Chondrocyte (in vitro differentiated cells): ENCODE measurements around the gene PLCH1. TPM values are rescaled to one million over a fixed set of nuclear protein-coding genes. Genes with fewer than 3 reads are reported as not detected.

ENCODE experiments used
- DNase-seq: peaks from one replicate; pipeline ENCODE4 v3.0.0; 2021; ENCODE audit warnings: mixed read lengths, low spot score
- H3K27ac Mint-ChIP-seq: one replicate; pipeline ENCODE4 v1.8.0; 2021; ENCODE audit warnings: mild to moderate bottlenecking, moderate library complexity, mixed read lengths; ENCODE audit not compliant: unreplicated experiment
- H3K27me3 Mint-ChIP-seq: 2 replicates; pipeline ENCODE4 v1.8.0; 2021; ENCODE audit warnings: low read depth, mixed read lengths
- H3K36me3 Mint-ChIP-seq: 2 replicates; pipeline ENCODE4 v1.8.0; 2021; ENCODE audit warnings: low read depth, mixed read lengths
- H3K4me1 Mint-ChIP-seq: 2 replicates; pipeline ENCODE4 v1.8.0; 2021; ENCODE audit warnings: low read depth, mild to moderate bottlenecking, mixed read lengths
- H3K4me3 Mint-ChIP-seq: one replicate; pipeline ENCODE4 v1.8.0; 2021; ENCODE audit warnings: mild to moderate bottlenecking, moderate library complexity, mixed read lengths; ENCODE audit not compliant: unreplicated experiment
- H3K9me3 Mint-ChIP-seq: 2 replicates; pipeline ENCODE4 v1.8.0; 2021; ENCODE audit warnings: low read depth, mixed read lengths
- total RNA-seq: library from RNA; stranded (reverse); gene quantifications from 3 replicates; pipeline ENCODE4 v1.2.1, GENCODE V29; 2021
- TF ChIP-seq, protein P1 (sequence below): fragments of 200-600 bp; sonication (generic); IDR thresholded peaks from 2 replicates; pipeline ENCODE4 v1.5.0; 2021; ENCODE audit warnings: antibody characterized with exemption, mild to moderate bottlenecking, moderate library complexity

Gene PLCH1
- total RNA-seq, 1 donor from 2014 or later = 0.17 TPM

DNA sequence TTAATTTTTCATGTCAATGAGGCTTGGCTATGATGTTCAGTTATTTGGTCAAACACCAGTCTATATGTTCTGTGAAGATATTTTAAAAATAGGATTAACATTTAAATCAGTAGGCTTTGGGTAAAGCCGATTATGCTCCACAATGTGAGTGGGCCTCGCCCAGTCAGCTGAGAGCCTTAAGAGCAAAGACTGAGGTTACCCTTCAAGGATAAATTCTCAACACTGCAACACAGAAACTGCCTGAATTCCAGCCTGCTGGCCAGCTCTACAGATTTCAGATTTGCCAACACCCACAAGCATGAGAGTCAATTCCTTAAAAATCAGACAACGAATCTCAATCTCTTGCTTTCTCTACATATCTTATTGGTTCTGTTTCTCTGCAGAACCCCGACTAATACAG lies 188.3 kb downstream of the PLCH1 start:
- Mint-ChIP-seq H3K27me3 (peaks cover 5% of the 10 kb centered on the region), H3K4me3 (no peak overlapping the region), H3K36me3 (no peaks in the 10 kb centered on the region), H3K9me3 (no peaks in the 10 kb centered on the region), H3K27ac (no peak overlapping the region), H3K4me1 (no peaks in the 10 kb centered on the region)
- TF ChIP-seq, protein P1, sequence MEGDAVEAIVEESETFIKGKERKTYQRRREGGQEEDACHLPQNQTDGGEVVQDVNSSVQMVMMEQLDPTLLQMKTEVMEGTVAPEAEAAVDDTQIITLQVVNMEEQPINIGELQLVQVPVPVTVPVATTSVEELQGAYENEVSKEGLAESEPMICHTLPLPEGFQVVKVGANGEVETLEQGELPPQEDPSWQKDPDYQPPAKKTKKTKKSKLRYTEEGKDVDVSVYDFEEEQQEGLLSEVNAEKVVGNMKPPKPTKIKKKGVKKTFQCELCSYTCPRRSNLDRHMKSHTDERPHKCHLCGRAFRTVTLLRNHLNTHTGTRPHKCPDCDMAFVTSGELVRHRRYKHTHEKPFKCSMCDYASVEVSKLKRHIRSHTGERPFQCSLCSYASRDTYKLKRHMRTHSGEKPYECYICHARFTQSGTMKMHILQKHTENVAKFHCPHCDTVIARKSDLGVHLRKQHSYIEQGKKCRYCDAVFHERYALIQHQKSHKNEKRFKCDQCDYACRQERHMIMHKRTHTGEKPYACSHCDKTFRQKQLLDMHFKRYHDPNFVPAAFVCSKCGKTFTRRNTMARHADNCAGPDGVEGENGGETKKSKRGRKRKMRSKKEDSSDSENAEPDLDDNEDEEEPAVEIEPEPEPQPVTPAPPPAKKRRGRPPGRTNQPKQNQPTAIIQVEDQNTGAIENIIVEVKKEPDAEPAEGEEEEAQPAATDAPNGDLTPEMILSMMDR = no peak
- DNase-seq = no peak

GRCh38 chr3:155555479-155556060 lies 189.3 kb downstream of the PLCH1 start:
- Mint-ChIP-seq H3K36me3 (no peaks in the 10 kb centered on the region), H3K9me3 (no peaks in the 10 kb centered on the region), H3K27me3 (peaks cover 5% of the 10 kb centered on the region), H3K27ac (no peak overlapping the region), H3K4me1 (no peaks in the 10 kb centered on the region), H3K4me3 (no peak overlapping the region)
- DNase-seq = no peak
- TF ChIP-seq, protein P1 = no peak

- no peaks in the 10 kb centered on the region for H3K36me3 Mint-ChIP-seq
- H3K4me3 Mint-ChIP-seq = no peak overlapping the region
- no peak for DNase-seq
- H3K9me3 Mint-ChIP-seq = no peaks in the 10 kb centered on the region
- no peak overlapping the region for H3K27ac Mint-ChIP-seq
- H3K27me3 Mint-ChIP-seq = peaks cover 5% of the 10 kb centered on the region
- TF ChIP-seq, protein P1 = no peak
- H3K4me1 Mint-ChIP-seq = no peaks in the 10 kb centered on the region
Observed at GRCh38 chr3:155554777-155555451, 190.0 kb downstream of the PLCH1 start.

DNA sequence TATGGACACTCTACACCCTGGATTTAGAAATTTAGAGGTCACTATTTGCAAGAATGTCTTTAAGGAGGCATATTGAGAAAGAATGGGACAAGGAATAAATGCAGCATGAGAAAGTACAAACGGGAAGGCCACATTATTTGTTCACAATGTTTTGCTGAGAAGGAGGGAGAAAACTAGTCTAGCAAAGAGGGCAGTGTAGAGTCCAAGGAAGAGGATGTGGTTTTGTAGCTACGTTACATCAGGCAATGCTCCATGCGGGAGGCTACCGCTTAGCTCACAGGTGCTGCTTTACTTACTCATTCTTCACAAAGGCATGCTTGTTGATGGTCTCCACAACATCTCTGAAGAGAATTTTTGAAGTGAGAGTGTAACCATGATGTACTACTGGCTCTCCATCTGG lies 191.1 kb downstream of the PLCH1 start:
- Mint-ChIP-seq H3K4me3 (no peak overlapping the region), H3K4me1 (no peaks in the 10 kb centered on the region), H3K9me3 (no peaks in the 10 kb centered on the region), H3K27me3 (peaks cover 5% of the 10 kb centered on the region), H3K36me3 (no peaks in the 10 kb centered on the region), H3K27ac (no peak overlapping the region)
- no peak for DNase-seq
- TF ChIP-seq, protein P1 = no peak

GRCh38 chr3:155553326-155553725 lies 191.5 kb downstream of the PLCH1 start:
- no peak overlapping the region for H3K4me3 Mint-ChIP-seq
- no peaks in the 10 kb centered on the region for H3K4me1 Mint-ChIP-seq
- H3K27me3 Mint-ChIP-seq = peaks cover 5% of the 10 kb centered on the region
- H3K36me3 Mint-ChIP-seq = no peaks in the 10 kb centered on the region
- DNase-seq = no peak
- H3K27ac Mint-ChIP-seq = no peak overlapping the region
- H3K9me3 Mint-ChIP-seq = no peaks in the 10 kb centered on the region
- TF ChIP-seq, protein P1 = no peak
